GM21576 (cell line): ENCODE data around the gene R3HDML.
"Not testable (repeated sequence)": the region's sequence is repeated elsewhere in the genome, so short reads cannot be mapped to it uniquely, and the experiment has no call there.

Experiments used
- ATAC-seq: cut with Tn5 transposase; IDR thresholded peaks from one replicate; pipeline ENCODE4 v1.9.1; 2021; ENCODE audit warnings: mild to moderate bottlenecking, moderate library complexity; ENCODE audit not compliant: unreplicated experiment

The R3HDML gene

DNA sequence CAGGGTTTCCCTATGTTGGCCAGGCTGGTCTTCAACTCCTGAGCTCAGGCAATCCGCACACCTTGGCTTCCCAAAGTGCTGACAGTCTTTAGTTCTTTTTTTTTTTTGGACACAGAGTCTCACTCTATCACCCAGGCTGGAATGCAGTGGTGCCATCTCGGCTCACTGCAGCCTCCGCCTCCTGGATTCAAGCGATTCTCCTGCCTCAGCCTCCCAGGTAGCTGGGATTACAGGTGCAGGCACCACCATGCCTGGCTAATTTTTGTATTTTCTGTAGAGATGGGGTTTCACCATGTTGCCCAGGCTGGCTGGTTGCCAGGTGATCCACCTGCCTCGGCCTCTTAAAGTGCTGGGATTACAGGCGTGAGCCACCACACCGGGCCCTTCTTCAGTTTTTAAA, 9.1 kb upstream of the R3HDML start:
- not testable (repeated sequence) for ATAC-seq

DNA sequence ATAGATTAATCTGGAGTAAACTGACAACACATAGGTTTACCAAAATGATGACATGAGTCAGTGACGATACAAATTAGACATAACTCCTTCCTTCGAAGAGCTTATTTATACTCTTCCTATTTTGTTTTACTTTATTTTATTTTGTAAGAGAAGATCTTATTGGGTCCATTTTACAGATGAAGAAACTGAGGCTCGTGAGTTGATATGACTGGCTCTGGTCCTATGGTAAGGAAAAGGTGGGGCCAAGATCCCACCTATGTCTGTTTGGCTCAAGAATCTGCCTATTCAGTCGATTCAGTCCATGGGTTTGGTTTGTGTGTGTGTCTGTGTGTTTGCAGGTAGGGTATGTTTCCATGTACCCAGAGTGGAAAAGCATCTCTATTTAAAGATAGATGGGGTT, 8.4 kb upstream of the R3HDML start:
- ATAC-seq: no peak

DNA sequence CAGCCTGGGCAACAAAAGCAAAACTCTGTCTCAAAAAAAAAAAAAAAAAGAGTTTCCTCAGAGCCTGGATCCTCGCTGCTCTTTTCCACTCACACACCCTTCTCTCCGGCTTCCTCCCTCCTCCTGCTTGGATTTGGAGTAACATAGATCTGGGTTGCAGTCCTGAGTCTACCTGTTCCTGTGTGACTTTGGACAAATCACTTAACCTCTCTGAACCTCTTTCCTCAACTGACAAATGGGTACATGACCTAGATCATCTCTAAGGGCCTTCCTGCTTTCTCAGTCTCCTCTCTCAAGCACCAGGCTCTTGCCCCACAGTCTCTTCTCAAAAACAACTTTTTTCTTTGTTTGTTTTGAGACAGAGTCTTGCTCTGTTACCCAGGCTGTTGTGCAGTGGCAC, 5.6 kb upstream of the R3HDML start:
- no peak for ATAC-seq

DNA sequence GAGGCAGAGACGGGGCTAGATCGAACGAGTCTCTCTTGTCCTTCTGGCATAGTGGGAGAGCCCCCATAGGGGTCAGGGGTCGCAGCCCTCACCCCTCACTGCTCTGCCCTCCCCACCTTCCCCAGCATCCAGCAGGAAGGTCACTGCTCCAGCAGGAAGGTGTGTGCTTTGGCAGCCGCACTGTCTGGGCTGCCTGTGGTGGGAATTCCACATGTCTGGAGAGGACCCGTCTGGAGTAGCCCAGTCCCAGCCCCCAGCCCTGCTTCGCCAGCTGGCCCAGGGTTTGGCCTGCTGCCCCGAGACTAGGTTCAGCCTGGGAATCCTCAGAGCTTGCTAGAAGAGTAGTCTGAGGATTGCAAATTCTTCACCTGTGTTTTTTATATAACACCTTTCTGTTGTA, 2.5 kb upstream of the R3HDML start:
- no peak for ATAC-seq

DNA sequence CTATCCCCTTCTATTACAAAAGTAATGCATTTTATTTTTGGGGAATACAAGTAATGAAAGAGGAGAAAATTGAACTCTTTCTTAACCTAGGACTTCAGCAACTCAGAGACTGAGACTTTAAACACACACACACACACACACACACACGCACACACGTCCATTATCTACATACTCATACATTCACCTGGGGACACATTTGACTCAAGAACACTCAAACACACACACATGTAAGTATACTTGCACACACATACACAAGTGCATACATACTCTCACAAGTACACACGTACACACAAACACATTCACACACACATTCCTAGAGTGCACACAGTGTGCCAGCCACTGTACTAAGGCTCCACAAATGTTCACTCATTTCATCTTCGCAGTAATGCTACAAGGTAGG, 2.1 kb upstream of the R3HDML start:
- no peak for ATAC-seq

DNA sequence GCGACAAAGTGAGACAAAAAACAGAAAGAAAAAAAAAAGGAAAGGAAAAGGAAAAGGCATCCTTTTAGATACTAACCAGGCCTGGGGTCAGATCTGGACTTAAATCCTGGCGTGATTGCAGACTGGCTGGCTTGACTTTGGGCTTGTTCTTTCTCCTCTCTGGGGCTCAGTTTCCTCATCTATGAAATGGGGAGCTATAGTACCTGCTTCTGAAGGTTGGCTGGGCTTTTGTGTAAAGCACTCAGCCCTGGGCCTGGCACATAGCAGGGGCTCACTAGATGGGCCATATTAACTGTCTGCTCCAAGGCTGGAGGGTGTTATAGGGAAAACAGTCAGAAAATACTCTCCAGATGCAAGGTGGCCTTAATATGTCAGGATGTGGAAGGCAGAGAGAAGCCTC, 1.2 kb upstream of the R3HDML start:
- no peak for ATAC-seq

DNA sequence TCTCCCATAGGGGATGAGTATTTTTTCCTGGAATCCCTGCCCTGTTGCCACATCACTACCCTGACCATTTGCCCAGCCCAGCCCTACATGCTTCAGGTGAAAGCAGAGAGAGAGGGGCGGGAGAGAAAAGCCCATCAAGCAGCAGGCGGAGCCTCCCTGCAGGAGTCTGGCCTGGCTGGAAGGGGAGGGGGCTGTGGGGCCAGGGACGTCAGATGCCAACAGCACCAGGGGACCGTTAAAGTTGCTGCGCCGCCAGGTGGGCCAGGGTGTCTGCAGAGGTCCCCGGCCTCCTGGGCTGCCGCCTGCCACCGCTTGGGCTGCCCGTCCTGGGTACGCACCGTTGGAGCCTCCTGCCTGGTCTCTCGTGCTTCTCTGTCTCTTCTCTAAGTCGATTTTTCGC, 757 bp upstream of the R3HDML start:
- ATAC-seq: no peak

DNA sequence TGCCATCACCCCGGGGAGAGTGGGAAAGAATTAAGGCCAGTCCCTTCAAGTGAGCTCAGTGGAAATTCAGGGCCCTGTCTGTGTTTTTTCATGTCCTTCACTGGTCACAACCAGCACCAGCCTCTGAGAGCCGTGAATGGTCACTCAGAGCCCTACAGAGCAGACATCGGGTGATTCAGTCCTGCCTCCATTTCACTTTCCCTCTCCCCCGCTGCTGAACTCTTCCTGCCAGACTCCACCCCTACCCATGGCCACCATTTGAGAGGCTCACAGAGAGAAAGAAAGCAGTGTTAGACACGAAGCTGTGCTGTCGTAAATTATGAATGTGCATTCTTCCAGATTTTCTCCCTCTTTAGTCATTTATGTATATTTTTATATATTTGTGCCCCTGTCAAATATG, 5.4 kb downstream of the R3HDML start:
- no peak for ATAC-seq

DNA sequence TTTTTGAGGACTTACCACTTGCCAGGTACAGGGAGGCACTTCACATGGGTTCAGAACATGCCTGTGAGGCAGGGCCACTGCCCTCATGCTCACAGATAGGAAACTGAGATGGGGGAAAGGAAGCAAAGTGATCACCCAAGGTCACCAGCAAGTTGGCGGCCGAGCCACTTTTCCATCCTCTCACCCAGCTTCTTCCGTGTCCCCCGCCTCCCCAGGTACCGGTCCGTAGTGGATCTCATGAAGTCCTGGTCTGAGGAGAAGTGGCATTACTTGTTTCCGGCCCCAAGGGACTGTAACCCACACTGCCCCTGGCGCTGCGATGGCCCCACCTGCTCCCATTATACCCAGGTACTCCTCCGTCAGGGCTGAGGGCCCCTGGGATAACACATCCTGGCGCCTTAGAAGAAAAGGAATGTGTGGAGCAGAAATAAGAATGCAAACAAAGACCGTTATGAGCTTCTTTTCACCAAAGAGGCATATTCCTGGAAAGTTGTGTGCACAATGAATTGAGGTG, 6.4 kb downstream of the R3HDML start:
- ATAC-seq: no peak

DNA sequence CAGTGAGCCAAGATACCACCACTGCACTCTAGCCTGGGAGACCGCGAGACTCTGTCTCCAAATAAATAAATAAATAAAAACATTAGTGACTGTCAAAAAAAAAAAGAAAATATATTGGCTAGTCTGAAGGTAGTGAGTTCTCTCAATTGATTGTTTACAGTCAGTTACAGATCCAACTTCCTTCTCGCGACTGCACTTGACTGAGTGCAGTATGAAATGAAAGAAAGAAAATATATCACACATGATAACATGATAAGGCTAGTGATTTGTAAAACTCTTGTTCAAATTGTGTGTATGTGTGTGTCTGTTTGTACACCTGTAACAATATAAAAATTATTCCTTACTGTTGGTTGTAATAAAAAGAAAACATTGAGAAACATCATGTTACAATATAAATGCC, 7.9 kb downstream of the R3HDML start:
- ATAC-seq: no peak

DNA sequence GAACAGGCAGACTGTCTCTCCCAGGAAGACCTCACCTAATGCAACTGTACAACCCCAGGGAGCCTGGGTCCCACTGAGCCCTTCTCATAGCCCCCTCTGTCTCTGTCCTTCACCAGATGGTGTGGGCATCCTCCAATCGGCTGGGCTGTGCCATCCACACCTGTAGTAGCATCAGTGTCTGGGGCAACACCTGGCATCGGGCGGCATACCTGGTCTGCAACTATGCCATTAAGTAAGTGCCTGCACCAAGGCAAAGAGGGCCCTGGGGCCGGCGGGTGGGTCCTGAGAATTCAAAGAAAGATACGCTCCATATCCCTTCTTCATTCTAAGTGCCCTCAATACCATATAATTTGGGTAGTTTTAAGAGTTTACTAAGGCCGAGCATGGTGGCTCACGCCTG, 8.3 kb downstream of the R3HDML start:
- no peak for ATAC-seq

DNA sequence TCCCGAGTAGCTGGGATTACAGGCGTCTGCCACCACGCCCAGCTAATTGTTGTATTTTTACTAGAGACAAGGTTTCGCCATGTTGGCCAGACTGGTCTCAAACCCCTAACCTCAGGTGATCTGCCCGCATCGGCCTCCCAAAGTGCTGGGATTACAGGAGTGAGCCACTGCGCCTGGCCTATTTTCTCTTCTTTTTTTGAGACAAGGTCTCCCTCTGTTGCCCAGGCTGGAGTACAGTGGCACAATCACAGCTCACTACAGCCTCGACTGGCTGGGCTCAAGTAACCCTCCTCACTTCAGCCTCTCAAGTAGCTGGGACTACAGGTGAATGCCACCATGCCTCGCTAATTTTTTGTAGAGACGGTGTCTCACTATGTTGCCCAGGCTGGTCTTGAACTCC, 9.1 kb downstream of the R3HDML start:
- ATAC-seq: not testable (repeated sequence)

DNA sequence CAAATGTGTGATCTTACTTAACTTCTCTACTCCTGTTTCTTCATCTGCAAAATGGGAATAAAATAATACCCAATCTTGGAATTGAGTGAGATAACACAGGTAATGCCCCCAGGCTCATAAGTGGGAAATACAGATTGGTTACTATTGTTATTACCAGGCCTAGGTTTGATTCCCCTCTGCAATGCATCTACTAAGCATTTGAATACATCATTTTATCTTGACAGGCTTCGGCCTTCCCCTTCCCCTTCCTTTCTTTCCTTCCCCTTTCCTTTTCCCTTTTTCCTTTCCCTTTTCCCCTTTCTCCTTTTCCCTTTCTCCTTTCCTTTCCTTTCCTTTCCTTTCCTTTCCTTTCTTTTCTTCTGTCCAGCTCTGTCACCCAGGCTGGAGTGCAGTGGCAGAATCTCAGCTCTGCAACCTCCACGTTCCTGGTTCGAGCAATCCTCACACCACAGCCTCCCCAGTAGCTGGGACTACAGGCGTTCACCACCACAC, 11.4 kb downstream of the R3HDML start:
- no peak for ATAC-seq

DNA sequence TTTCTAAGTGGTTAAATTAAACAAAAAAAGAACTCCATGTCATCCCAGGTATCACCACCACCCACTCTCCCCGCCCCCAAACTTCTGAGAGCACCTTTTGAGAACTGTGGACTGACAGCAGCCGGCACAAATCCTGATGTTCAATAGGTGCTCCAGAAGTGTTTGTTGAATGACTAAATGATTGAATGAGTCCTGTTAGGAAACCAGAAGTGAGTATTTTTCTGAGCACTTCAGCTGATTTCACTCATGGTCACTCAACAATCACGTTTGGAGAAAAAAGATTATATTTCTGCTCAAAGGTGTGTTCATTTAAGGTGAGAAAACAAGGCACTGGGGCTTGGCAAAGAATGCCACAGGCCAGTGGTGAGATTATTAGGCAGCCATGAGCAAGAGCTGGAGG, 12.5 kb downstream of the R3HDML start:
- no peak for ATAC-seq

DNA sequence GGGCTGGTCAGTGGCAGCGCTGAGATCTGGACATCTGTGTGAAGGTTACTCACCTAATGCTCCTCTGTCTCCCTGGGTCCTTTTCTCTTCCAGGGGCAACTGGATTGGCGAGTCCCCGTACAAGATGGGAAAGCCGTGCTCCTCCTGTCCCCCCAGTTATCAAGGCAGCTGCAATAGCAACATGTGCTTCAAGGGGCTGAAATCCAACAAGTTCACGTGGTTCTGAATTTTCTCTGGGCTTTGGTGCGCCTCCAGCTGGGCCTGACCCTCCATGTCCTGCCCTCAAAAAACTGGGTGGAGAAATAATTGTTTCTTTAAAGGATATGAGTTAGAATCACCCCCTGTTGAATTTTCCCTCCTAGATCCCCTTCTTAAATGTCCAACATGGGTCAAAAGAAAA, 13.7 kb downstream of the R3HDML start:
- ATAC-seq: no peak

DNA sequence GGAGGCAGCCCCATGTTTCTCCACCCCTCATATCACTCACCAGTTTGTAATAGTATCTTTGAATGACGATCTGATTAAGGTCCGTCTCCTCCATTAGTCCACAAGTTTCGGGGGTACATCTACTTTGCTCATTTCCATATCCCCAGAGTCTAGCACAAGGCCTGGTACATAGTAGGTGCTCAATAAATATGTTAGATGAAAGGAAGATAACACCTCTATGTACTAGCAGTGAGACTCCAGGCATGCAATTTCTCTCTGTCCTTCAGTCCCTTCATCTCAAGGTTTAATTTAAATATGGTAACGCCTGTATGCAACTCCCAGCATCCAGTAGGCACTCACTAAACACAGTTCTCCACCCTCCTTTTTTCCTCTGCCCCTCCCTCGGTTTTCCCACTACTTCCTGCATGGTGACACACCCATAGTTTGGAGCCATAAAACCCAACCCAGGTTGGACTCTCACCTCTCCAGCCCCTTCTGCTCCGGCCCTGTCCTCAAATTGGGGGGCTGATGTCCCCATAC, 18.2 kb downstream of the R3HDML start:
- no peak for ATAC-seq

DNA sequence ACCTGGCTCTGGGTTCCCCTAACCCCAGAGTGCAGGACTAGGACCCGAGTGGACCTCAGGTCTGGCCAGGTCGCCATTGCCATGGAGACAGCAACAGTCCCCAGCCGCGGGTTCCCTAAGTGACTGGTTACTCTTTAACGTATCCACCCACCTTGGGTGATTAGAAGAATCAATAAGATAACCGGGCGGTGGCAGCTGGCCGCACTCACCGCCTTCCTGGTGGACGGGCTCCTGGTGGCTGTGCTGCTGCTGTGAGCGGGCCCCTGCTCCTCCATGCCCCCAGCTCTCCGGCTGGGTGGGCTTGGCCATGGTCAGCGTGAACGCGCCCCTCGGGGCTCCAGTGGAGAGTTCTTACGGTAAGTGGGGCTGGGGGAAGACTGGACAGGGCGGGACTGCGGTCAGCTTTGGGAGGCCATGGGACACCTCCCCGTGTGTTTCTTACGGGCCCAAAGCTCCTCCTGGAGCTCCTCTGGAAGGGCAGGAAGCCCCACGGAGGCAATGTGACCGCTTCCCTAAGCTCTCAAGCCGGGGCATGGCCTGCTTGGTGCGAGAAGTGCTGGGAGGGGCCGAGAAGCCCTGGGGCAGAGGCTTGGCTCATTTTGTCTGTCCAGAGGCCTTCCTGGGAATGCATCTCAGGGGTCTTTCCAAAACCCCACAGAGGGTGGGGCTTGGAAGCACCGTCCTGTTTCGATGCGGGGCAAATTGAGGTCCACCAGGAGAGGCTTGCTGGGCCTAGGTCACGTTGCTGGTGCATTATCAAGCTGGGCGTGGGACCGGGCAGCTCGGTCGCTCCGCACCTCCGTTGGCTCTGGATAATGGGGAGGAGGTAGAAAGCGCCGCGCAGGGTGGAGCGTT, 18.9 kb downstream of the R3HDML start, which contains the start of gene HNF4A:
Gene HNF4A (plus strand): TSS at position 202 of the 855 bp plus-strand sequence. CDS start 106 bp downstream, at position 308.
- no peak for ATAC-seq

DNA sequence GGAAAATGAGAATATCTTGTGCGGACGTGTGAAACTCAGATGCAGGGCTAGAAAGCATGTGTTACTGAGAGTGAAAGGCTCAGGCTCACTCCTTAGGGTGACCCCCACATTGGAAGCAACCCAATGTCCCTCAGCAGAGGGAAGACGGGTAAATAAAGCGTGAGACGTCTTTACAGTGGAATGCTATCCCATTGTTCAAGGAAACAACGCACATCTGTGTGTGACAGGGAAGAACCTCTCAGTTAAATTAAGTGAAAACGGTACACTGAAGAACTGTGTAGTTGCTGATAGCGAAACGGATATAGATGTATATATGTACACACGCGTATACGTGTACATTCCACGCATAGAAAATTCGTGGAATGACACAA, 19.5 kb downstream of the R3HDML start:
- no peak for ATAC-seq

DNA sequence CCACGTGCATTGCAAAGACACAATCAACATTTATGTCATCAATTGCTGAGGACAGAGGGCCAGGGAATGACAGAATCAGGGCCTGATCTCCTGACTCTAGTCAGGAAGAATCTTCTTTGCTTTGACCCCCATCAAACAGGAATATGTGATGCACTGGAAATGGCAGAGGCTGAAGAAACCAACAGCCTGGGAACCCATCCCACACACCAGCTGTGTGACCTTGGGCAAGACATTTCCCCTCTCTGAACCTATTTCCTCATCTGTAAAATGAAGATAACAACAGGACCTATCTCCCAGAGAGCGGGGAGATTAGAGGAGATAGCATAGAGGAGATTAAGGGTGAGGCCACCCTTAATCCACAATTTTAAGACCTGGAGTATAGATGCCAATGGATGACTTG, 20.2 kb downstream of the R3HDML start:
- no peak for ATAC-seq

DNA sequence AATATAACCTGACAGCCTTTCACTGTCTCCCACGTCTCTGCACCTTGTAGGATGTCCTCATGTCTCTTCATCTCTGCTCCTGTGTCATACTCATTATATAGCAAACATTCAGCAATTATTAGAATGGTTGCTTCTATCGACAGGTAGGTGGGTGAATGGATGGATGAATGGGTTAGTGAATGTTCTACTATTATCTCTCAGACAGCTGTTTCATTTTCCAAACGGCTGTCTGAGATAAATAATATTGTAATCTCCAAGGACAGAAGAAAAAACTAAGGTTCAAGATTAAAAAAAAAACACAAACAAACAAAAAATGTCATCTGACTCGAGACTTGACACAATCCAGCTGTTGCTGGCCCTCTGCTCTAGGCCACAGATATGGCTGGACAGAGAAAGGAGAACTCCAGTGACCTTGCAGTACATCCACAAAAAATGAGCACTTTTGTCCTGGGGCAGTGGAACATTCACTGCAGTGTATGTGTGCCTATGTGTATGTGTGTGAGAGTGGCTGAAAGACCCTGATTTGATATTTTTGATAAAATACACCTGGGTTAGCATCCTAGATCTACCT, 20.8 kb downstream of the R3HDML start:
- ATAC-seq: no peak

DNA sequence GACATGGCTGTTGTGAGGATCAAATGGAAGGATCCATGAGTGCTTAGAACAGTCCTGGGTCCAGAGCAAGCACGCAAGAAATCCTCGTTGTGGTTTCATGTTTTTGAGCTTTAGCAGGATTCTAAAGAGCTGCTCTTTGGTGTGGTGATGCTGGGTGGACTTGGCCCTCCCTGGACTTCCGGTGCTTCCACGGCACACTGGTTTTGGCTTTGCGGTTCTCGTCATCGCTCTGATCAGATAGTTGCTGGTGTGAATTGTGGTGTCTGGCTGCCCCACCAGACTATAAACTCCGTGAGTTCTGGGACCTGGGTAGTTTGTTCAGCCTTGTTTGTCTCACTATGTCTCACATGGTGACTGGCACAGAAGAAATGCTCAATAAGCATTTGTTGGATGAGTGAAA, 21.9 kb downstream of the R3HDML start:
- no peak for ATAC-seq

DNA sequence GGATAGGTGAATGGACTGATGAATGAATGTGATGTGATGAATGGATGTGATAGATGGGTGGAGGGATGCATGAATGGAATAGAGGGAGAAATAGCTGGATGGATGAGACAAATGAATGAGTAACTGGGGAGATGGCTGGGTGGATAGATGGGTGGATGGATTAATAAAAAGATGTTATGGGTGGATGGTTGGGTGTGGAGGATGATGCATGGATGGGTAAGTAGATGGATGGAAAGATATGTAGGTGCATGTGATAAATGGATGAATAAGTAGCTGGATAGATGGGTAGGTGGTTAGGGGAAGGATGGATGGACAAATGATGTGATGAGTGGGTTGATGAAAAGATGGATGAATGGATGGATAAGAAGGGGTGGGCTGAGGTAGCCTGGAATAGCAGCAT, 23.4 kb downstream of the R3HDML start:
- ATAC-seq: no peak
